Neuron (in vitro differentiated cells): ENCODE results near the gene MYO18A.

Experiments used
- H2AFZ ChIP-seq: one replicate; pipeline ENCODE4 v1.6.1; 2013; ENCODE audit warnings: low read depth, mild to moderate bottlenecking, inconsistent platforms, low read length, moderate library complexity
- H3K27me3 ChIP-seq: one replicate; pipeline ENCODE4 v1.6.1; 2013; ENCODE audit warnings: low read length; ENCODE audit not compliant: insufficient read depth
- H3K36me3 ChIP-seq: one replicate; pipeline ENCODE4 v1.6.1; 2013; ENCODE audit warnings: low read length; ENCODE audit not compliant: insufficient read depth
- H3K4me1 ChIP-seq: one replicate; pipeline ENCODE4 v1.6.1; 2013; ENCODE audit warnings: low read length; ENCODE audit not compliant: insufficient read depth
- H3K4me3 ChIP-seq: 2 replicates; pipeline ENCODE4 v1.5.1; 2013; ENCODE audit warnings: mild to moderate bottlenecking, low read length, moderate library complexity
- H3K9me3 ChIP-seq: one replicate; pipeline ENCODE4 v1.6.1; 2013; ENCODE audit warnings: low read length

The MYO18A gene

DNA sequence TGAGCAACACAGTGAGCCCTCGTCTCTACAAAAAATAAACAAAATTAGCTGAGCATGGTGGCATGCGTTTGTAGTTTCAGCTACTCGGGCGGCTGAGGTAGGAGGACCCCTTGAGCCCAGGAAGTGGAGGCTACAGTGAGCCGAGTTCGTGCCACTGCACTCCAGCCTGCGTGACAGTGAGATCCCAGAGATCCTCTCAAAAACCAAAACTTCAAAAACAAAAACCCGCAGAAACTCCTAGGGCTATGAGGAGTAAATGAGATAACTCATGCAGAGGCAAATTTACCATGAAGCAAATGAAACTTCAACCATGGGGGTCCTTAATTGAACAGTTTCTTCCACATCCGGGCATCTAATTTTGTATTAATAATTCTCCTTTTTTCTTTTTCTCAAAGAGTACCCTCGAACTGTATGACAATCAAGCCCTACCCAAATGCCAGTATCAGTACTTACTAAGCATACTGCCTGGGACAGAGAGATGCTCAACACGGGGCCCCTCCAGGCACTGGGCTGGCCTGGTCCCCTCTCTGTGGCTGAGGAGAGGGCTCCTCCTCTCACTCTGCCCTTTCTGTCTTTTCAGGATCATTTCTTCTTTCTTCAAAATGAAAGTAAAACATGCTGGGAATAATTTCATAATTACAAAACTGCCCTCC is 138.0 kb downstream of the MYO18A start:
- H2AFZ ChIP-seq: no peak overlapping the region
- no peak overlapping the region for H3K4me3 ChIP-seq
- H3K27me3 ChIP-seq: no peaks in the 10 kb centered on the region
- no peaks in the 10 kb centered on the region for H3K9me3 ChIP-seq
- H3K36me3 ChIP-seq: no peaks in the 10 kb centered on the region
- peaks cover 74% of the 10 kb centered on the region for H3K4me1 ChIP-seq

DNA sequence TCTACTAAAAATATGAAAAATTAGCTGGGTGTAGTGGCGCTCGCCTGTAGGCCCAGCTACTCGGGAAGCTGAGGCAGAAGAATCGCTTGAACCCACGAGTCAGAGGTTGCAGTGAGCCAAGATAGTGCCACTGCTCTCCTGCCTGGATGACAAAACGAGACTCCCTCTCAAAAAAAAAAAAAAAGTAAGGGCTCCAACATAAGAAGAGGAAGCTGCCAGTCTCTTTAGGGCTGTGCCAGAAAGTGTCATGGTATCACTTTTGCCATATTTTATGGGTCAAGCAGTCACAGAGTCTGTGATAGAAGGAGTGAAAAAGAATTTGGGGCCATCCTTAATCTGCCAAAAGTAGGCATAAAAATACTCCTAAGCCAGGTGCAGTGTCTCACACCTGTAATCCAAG is 138.6 kb downstream of the MYO18A start:
- no peaks in the 10 kb centered on the region for H3K36me3 ChIP-seq
- H3K9me3 ChIP-seq: no peaks in the 10 kb centered on the region
- H2AFZ ChIP-seq: no peak overlapping the region
- no peaks in the 10 kb centered on the region for H3K27me3 ChIP-seq
- peaks cover 73% of the 10 kb centered on the region for H3K4me1 ChIP-seq
- H3K4me3 ChIP-seq: no peak overlapping the region

DNA sequence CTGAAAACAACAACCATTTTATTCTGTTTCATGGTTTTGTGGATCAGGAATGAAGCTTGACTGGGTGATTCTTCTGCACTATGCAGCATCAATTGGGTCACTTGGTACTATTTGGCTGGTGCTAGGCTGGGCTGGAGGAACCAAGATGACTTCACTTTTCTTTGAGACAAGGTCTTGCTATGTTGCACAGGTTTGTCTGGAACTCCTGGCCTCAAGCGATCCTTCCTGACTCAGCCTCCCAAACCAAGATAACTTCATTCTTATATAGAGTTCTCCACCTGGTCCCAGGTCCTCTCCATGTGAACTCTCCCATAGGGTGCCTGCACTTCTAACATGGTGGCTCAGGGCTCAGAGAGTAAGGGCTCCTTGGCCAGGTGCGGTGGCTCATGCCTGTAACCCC is 139.1 kb downstream of the MYO18A start:
- H3K27me3 ChIP-seq: no peaks in the 10 kb centered on the region
- H3K36me3 ChIP-seq: no peaks in the 10 kb centered on the region
- H3K4me3 ChIP-seq: no peak overlapping the region
- no peaks in the 10 kb centered on the region for H3K9me3 ChIP-seq
- H2AFZ ChIP-seq: no peak overlapping the region
- H3K4me1 ChIP-seq: peaks cover 69% of the 10 kb centered on the region

DNA sequence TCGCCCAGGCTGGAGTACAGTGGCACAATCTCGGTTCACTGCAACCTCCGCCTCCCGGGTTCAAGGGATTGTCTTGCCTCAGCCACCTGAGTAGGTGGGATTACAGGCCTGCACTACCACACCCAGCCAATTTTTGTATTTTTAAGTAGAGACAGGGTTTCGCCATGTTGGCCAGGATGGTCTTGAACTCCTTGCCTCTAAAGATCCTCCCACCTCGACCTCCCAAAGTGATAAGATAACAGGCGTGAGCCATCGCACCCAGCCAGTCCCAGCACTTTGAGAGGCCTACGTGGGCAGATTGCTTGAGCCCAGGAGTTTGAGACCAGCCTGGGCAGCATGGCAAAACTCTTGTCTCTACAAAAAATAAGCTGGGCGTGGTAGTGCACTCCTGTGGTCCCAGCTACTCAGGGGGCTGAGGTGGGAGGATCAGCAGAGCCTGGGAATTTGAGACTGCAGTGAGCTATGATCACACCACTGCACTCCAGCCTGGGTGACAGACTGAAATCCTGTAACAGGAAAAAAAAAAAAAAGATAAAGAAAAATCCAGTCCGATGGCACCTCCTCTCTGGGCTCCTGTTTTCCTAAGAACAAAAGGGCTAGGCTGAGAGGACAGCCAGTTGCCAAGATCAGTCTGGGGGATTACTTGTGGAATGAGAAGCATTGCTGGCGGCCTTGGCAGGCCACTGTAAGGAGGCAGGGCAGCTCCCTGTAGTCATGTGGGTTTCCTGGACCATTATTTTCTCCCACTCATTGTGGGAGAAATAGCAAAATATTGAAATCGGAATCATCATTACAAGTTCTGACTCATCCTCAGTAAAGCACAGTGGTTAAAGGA is 140.2 kb downstream of the MYO18A start:
- peaks cover 3% of the 10 kb centered on the region for H3K9me3 ChIP-seq
- no peaks in the 10 kb centered on the region for H3K36me3 ChIP-seq
- peaks cover 63% of the 10 kb centered on the region for H3K4me1 ChIP-seq

DNA sequence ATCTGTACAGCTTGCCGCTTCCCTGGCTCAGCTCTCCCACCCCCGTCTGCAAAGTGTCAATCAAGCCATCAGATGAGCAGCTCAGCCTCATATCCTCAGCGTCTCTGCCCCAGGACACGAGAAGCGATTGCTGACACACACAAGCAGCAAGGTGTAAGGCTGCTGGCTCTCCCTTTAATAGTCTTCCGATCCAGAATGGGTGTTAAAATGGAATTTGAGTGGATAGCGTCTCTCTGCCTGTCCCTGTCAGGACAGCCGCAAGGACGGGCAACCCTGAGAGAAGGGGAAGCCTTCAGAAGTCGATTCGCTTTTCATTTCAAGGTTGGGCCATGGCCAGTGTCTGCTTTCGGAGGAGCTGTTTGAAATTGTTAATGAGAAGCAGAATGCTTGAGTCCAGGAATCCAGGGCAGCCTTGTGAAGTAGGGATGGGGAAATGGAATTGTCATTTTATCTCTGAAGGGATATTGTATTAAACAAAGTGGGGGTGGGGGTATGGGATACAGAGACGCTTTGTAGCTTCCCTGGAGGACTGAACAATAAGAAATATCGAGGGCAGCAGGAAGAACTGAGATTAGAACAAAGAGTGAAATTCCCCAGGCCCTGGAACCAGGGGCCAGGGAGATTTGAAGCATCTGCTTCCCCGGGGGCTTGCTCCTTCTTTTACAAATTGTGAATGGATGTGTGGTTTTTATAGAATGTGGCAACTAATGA is 142.0 kb downstream of the MYO18A start:
- H2AFZ ChIP-seq: peak overlapping the region; percentile 42
- H3K27me3 ChIP-seq: no peaks in the 10 kb centered on the region
- peak overlapping the region; percentile 32 for H3K4me3 ChIP-seq
- no peaks in the 10 kb centered on the region for H3K36me3 ChIP-seq
- peaks cover 53% of the 10 kb centered on the region for H3K4me1 ChIP-seq
- peaks cover 7% of the 10 kb centered on the region for H3K9me3 ChIP-seq

More for the DNA sequence above, 140.2 kb downstream of the MYO18A start:
- no peak overlapping the region for H2AFZ ChIP-seq
- H3K4me3 ChIP-seq: no peak overlapping the region
- H3K27me3 ChIP-seq: no peaks in the 10 kb centered on the region

DNA sequence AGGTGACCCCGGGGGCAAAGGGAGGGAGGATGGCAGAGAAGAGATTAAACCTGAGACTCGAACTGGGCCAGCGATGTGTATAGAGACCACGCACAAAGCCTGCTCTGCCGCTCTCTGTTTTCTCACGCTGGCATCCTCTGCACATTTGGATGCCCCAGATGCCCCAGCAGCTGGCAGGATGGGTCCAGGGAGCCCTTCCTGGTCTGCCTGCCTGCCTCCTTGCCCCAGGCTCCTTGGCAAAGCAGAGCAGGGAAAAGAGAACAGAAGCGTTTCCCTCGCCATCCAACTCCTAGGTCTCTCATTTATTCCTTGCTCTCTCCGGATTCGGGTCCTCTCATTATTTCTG is 142.5 kb downstream of the MYO18A start:
- Histone ChIP-seq H3K27me3 (no peaks in the 10 kb centered on the region), H3K4me1 (peaks cover 50% of the 10 kb centered on the region)

DNA sequence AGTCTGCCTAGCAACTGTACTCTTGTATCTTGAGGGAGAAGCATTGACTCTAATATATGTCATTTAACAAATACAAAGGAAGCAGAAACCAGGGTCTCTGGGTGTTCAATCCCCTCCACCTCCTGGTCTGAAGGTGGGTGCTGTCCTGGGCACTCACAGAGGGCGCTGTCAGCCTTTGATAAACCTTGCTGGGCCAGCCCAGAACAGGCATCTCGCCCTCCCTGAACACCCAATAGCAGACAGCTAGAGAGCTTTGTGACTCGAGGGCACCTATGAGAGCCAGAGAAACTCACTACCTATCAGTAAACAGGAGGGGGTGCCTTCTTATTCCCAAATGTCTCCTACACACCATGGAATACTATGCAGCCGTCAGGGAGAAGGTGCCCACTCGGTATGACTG is 143.6 kb downstream of the MYO18A start:
- H3K9me3 ChIP-seq: peaks cover 7% of the 10 kb centered on the region
- H3K4me1 ChIP-seq: peaks cover 49% of the 10 kb centered on the region
- H3K4me3 ChIP-seq: no peak overlapping the region
- no peaks in the 10 kb centered on the region for H3K36me3 ChIP-seq
- H3K27me3 ChIP-seq: no peaks in the 10 kb centered on the region
- no peak overlapping the region for H2AFZ ChIP-seq

More for the DNA sequence above, 142.5 kb downstream of the MYO18A start:
- Histone ChIP-seq H3K4me3 (peak overlapping the region; percentile 32), H3K36me3 (no peaks in the 10 kb centered on the region), H2AFZ (peak overlapping the region; percentile 42), H3K9me3 (peaks cover 7% of the 10 kb centered on the region)

DNA sequence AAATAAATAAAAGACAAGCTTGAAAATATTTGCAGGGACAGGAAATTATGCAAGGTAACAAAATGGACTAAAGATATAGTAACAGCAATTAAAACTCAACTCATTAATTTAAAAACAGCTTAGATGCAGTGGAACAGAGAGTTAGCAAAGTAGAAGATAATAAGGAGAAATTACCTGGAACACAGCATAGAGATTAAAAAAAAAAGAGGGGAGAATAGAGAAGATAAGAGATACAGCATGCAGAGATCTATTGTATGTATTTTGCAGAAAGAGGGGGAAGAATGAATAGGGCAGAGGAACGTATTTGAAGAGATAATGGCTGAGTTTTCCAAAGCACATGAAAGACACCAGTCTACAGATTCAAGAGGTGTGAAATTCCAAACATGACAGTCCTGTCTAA is 145.7 kb downstream of the MYO18A start:
- Histone ChIP-seq H2AFZ (no peak overlapping the region), H3K36me3 (no peaks in the 10 kb centered on the region), H3K4me1 (peaks cover 37% of the 10 kb centered on the region), H3K4me3 (no peak overlapping the region), H3K9me3 (peaks cover 7% of the 10 kb centered on the region), H3K27me3 (no peaks in the 10 kb centered on the region)

DNA sequence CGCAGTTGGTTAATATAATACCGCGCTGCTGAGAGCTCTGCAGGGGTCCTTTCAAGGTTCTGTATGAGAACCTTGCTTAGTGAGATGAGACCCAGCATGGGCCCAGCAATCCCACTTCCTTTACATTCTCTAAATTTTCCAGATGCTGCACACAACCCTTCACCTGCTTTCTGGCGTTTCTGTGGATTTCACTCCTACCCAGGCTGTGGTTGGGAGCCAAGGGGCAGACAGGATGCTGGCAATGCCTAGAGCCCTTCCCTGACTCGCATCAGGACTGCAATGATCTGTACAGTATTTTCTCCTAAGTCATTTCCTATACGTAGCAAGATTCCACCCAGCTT is 147.4 kb downstream of the MYO18A start:
- Histone ChIP-seq H3K9me3 (peaks cover 7% of the 10 kb centered on the region), H3K27me3 (no peaks in the 10 kb centered on the region)

DNA sequence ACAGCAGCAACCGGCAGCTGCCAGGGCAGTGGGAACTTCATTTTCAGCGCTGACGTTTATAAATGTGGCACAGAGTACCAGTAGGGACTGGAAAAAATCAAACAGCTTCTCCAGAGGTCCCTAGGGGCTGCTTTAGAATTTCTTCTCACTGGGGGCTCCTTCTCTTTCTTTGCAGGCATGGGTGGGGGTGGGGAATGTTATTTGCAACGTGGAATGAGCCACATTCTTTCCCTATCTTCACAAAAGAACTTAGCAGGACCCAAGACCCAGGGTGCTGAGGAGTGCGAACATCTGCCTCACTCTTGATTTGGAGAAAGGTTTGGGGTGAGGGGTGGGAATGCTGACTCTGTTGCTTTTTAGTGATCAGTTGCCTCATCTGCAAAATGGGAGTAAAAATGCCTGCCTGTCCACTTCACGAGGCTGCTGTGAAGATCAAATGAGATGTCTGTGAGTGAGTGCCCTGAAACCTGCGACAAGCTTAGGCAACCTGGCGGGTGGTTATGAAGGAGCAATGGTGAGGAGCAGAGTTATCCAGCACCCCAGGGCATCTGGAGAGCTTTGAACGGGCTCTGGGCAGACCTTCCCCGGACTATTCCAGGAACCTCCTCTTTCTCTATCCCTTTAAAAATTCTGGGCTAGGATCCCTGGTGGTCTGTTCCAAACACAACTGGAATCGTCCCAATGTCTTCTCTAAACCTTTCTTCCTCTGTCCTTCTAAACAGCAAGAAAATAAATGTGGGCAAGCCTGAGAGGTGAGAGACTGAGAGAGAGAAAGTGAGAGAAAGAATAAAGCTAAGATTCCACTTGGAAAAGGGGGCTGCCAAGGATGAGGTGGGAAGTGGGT is 148.0 kb downstream of the MYO18A start:
- H3K4me1 ChIP-seq: peaks cover 21% of the 10 kb centered on the region
- H3K27me3 ChIP-seq: no peaks in the 10 kb centered on the region
- peaks cover 7% of the 10 kb centered on the region for H3K9me3 ChIP-seq
- no peaks in the 10 kb centered on the region for H3K36me3 ChIP-seq
- H2AFZ ChIP-seq: no peak overlapping the region
- no peak overlapping the region for H3K4me3 ChIP-seq

More for the DNA sequence above, 147.4 kb downstream of the MYO18A start:
- Histone ChIP-seq H3K4me3 (no peak overlapping the region), H2AFZ (no peak overlapping the region), H3K4me1 (peaks cover 23% of the 10 kb centered on the region), H3K36me3 (no peaks in the 10 kb centered on the region)

DNA sequence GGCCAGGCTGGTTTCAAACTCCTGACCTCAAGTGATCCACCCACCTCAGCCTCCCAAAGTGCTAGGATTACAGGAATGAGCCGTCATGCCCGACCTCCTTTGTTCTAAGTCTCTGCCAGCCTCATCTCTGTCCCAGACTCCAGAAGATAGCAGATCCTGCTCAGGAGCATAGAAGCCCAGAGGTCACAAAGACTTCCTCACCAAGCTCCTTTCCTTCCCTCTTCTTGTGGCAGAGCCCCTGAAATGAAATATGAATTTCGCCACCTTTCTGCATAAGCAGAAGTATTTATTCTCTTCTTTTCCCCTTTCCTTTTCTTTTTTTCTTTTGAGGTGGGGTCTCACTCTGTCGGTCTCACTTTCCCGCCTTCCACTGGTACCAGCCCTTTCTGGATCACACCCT is 148.7 kb downstream of the MYO18A start:
- Histone ChIP-seq H3K27me3 (no peaks in the 10 kb centered on the region), H3K4me3 (no peak overlapping the region), H3K4me1 (peaks cover 18% of the 10 kb centered on the region), H2AFZ (no peak overlapping the region), H3K36me3 (no peaks in the 10 kb centered on the region), H3K9me3 (peaks cover 7% of the 10 kb centered on the region)

DNA sequence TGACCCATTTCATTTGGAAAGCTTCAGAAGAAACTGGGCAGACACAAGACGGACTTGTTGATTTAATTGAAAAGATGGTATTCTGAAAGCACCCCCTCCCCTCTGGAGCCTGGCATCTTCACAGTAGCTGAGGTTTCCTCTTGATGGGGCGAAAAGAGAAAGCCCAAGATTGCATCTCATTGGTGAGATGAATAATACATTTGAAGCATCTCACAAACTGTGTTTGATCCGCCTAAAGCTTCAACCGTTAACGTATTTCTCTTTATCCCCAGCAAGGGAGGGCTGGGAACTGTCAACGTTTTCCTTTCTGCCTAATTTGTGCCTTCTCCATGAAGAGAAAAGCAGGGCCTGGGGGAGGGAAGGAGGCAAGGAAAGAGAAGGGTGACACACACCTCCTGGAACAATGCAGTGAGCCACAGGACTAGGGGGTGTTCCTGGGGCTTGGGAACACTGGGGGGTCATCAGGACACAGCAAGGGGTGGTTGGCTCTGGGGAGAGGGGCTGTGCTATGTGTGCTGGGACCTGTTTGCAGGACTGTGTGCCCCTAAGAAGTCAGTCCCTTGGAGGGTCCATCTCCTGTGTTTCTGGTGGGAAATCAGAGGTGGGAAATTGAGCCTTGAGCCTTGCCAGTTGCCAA is 155.8 kb downstream of the MYO18A start:
- Histone ChIP-seq H3K27me3 (no peaks in the 10 kb centered on the region), H3K36me3 (no peaks in the 10 kb centered on the region), H2AFZ (no peak overlapping the region), H3K4me1 (peaks cover 5% of the 10 kb centered on the region), H3K9me3 (no peaks in the 10 kb centered on the region), H3K4me3 (no peak overlapping the region)
